Thyroid gland (tissue), 4 donors: ENCODE data around the gene PUDP. TPM values are rescaled to one million over a fixed set of nuclear protein-coding genes. Genes with fewer than 3 reads are reported as not detected.

Experiments
- DNase-seq, 2 donors: peaks; one replicate each; pipeline ENCODE4 v3.0.0-alpha.2; 2019
- H3K27ac ChIP-seq, 3 donors: fragments of 200-600 bp; sonication (generic); 1 replicate in 2 of 3; 2 replicates in 1 of 3; pipeline ENCODE4 v1.5.1; 2016 to 2019; ENCODE audit warnings: mild to moderate bottlenecking in 1 of 3, moderate library complexity in 1 of 3
- H3K27me3 ChIP-seq: fragments of 200-600 bp; sonication (generic); one replicate; pipeline ENCODE4 v1.5.1; 2019
- H3K36me3 ChIP-seq, 2 donors: fragments of 200-600 bp; sonication (generic); one replicate each; pipeline ENCODE4 v1.5.1; 2016 to 2019
- H3K4me1 ChIP-seq, 2 donors: fragments of 200-600 bp; sonication (generic); one replicate each; pipeline ENCODE4 v1.5.1; 2017 to 2019
- H3K4me3 ChIP-seq, 3 donors: fragments of 200-600 bp; sonication (generic); replicated peaks in 1 of 3; 1 replicate in 2 of 3; 2 replicates in 1 of 3; pipeline ENCODE4 v1.5.1; 2016; ENCODE audit warnings: mild to moderate bottlenecking in 1 of 3
- H3K9me3 ChIP-seq: fragments of 200-600 bp; sonication (generic); one replicate; pipeline ENCODE4 v1.5.1; 2017
- CTCF ChIP-seq, 6 experiments: fragments of 200-600 bp in 3 of 6; fragments of 450-650 bp in 3 of 6; sonication (generic) in 3 of 6; IDR thresholded peaks; one replicate each; pipeline ENCODE4 v1.5.1; 2016 to 2019; ENCODE audit warnings: antibody characterized with exemption in 6 of 6, mild to moderate bottlenecking in 2 of 6, inconsistent platforms in 1 of 6, moderate library complexity in 1 of 6
- POLR2A ChIP-seq, 2 donors: fragments of 450-650 bp; IDR thresholded peaks; one replicate each; pipeline ENCODE4 v1.6.1; 2017; ENCODE audit warnings: antibody characterized with exemption in 2 of 2, mild to moderate bottlenecking in 2 of 2, moderate library complexity in 1 of 2
- WGBS, 2 donors: methylation state at CpG; one replicate each; pipeline ENCODE4 v1.1.5; 2017; 5-methylcytosine and 5-hydroxymethylcytosine counted together
- intact Hi-C: fragments of 100-400 bp; cut with DNase I; formaldehyde crosslinking; loops from one replicate; pipeline ENCODE4 v1.15.1; 2023
- total RNA-seq, 4 donors: library from RNA; depleted of rRNA; stranded (reverse); fragments of >200 nt; gene quantifications; one replicate each; pipeline ENCODE4 v1.2.3, GENCODE V29; 2016

The PUDP gene
- total RNA-seq, 4 donors from 2014 or later, result 11.3 to 27.5 (median 18.0) TPM

- Histone ChIP-seq H3K27ac (no peak overlapping the region), H3K9me3 (no peaks in the 10 kb centered on the region), H3K36me3 (no peaks in the 10 kb centered on the region), H3K4me3 (no peak overlapping the region), H3K27me3 (no peaks in the 10 kb centered on the region), H3K4me1 (peaks cover 0 to 4% of the 10 kb centered on the region in 2 donors)
- TF ChIP-seq POLR2A (IDR thresholded peaks at IDR 0.05) (no peak), CTCF (IDR thresholded peaks at IDR 0.05) (no peak)
- 96 to 98% methylated on average over 10 of the region's 10 CpGs for WGBS, 2 donors
- DNase-seq, result no peak
- intact Hi-C loops, result no loop called here
These were observed 63.1 kb downstream of the PUDP start for GRCh38 chrX:7084841-7085240.

- 70 to 72% methylated on average over 20 to 21 of the region's 21 CpGs for WGBS, 2 donors
- no peak for TF ChIP-seq CTCF (IDR thresholded peaks at IDR 0.05)
- TF ChIP-seq POLR2A (IDR thresholded peaks at IDR 0.05), result no peak
- Histone ChIP-seq H3K27me3 (no peaks in the 10 kb centered on the region), H3K4me1 (peaks cover 0 to 4% of the 10 kb centered on the region in 2 donors), H3K27ac (no peak overlapping the region), H3K9me3 (no peaks in the 10 kb centered on the region), H3K4me3 (no peak overlapping the region), H3K36me3 (no peaks in the 10 kb centered on the region)
- intact Hi-C loops, result no loop called here
- DNase-seq, result no peak
These were observed 64.2 kb downstream of the PUDP start for GRCh38 chrX:7083468-7084396.

- Histone ChIP-seq H3K27me3 (no peaks in the 10 kb centered on the region), H3K27ac (no peak overlapping the region), H3K9me3 (no peaks in the 10 kb centered on the region), H3K4me3 (no peak overlapping the region), H3K4me1 (peaks cover 0 to 4% of the 10 kb centered on the region in 2 donors), H3K36me3 (no peaks in the 10 kb centered on the region)
- TF ChIP-seq POLR2A (IDR thresholded peaks at IDR 0.05) (no peak), CTCF (IDR thresholded peaks at IDR 0.05) (no peak)
- no peak for DNase-seq
- intact Hi-C loops, result no loop called here
- WGBS, 2 donors, result 95 to 96% methylated on average over 1 of the region's 1 CpG
These were observed 64.9 kb downstream of the PUDP start for GRCh38 chrX:7083021-7083420.

GRCh38 chrX:7082556-7082955 is 65.4 kb downstream of the PUDP start:
- Histone ChIP-seq H3K4me1 (peaks cover 0 to 4% of the 10 kb centered on the region in 2 donors), H3K36me3 (no peaks in the 10 kb centered on the region), H3K9me3 (no peaks in the 10 kb centered on the region), H3K4me3 (no peak overlapping the region), H3K27me3 (no peaks in the 10 kb centered on the region), H3K27ac (no peak overlapping the region)
- DNase-seq, result no peak
- TF ChIP-seq POLR2A (IDR thresholded peaks at IDR 0.05) (no peak), CTCF (IDR thresholded peaks at IDR 0.05) (no peak)
- intact Hi-C loops, result no loop called here
- 60 to 89% methylated on average over 1 to 3 of the region's 5 CpGs for WGBS, 2 donors
